ENCODE data around the gene RABL3. TPM values are rescaled to one million over a fixed set of nuclear protein-coding genes. Genes with fewer than 3 reads are reported as not detected.
A peak's percentile ranks its signal among the peaks of the same experiment; 100 is the strongest.
"Not testable (repeated sequence)": the region's sequence is repeated elsewhere in the genome, so short reads cannot be mapped to it uniquely, and the experiment has no call there.

RABL3 gene
- total RNA-seq, 1 donor from 2014 or later, result 14.6 TPM

- DNase-seq (ENCODE audit: low read depth, low spot score), result no peak
Observed at GRCh38 chr3:120745466-120745865, 3.1 kb upstream of the RABL3 start.

GRCh38 chr3:120743556-120744195 lies 1.4 kb upstream of the RABL3 start:
- no peak for DNase-seq (ENCODE audit: low read depth, low spot score)

GRCh38 chr3:120742849-120743365 lies 591 bp upstream of the RABL3 start:
- no peak for DNase-seq (ENCODE audit: low read depth, low spot score)

GRCh38 chr3:120741837-120742197 lies 499 bp downstream of the RABL3 start:
- DNase-seq (ENCODE audit: low read depth, low spot score), result no peak

GRCh38 chr3:120741320-120741719 lies 996 bp downstream of the RABL3 start:
- no peak for DNase-seq (ENCODE audit: low read depth, low spot score)

GRCh38 chr3:120738006-120738405 lies 4.3 kb downstream of the RABL3 start:
- not testable (repeated sequence) for DNase-seq (ENCODE audit: low read depth, low spot score)

- no peak for DNase-seq (ENCODE audit: low read depth, low spot score)
Observed at GRCh38 chr3:120730576-120731542, 11.5 kb downstream of the RABL3 start.

- DNase-seq (ENCODE audit: low read depth, low spot score), result no peak
Observed at GRCh38 chr3:120726791-120727190, 15.5 kb downstream of the RABL3 start.

- not testable (repeated sequence) for DNase-seq (ENCODE audit: low read depth, low spot score)
Observed at GRCh38 chr3:120719167-120719834, 23.0 kb downstream of the RABL3 start.

- DNase-seq (ENCODE audit: low read depth, low spot score), result no peak
Observed at GRCh38 chr3:120713262-120713661, 29.1 kb downstream of the RABL3 start.

GRCh38 chr3:120710369-120710768 lies 31.9 kb downstream of the RABL3 start:
- no peak for DNase-seq (ENCODE audit: low read depth, low spot score)

GRCh38 chr3:120708408-120708807 lies 33.9 kb downstream of the RABL3 start:
- no peak for DNase-seq (ENCODE audit: low read depth, low spot score)

GRCh38 chr3:120706950-120707349 lies 35.4 kb downstream of the RABL3 start:
- DNase-seq (ENCODE audit: low read depth, low spot score), result no peak

GRCh38 chr3:120705884-120706582 lies 36.3 kb downstream of the RABL3 start:
- no peak for DNase-seq (ENCODE audit: low read depth, low spot score)

- DNase-seq (ENCODE audit: low read depth, low spot score), result no peak
Observed at GRCh38 chr3:120699333-120699732, 43.0 kb downstream of the RABL3 start.

- DNase-seq (ENCODE audit: low read depth, low spot score), result peak; percentile 39
Observed at GRCh38 chr3:120693439-120694171, 48.7 kb downstream of the RABL3 start.

- DNase-seq (ENCODE audit: low read depth, low spot score), result no peak
Observed at GRCh38 chr3:120689395-120689794, 52.9 kb downstream of the RABL3 start.

GRCh38 chr3:120688121-120688520 lies 54.2 kb downstream of the RABL3 start:
- DNase-seq (ENCODE audit: low read depth, low spot score), result no peak

- no peak for DNase-seq (ENCODE audit: low read depth, low spot score)
Observed at GRCh38 chr3:120685411-120685810, 56.9 kb downstream of the RABL3 start.

GRCh38 chr3:120684896-120685295 lies 57.4 kb downstream of the RABL3 start:
- DNase-seq (ENCODE audit: low read depth, low spot score), result no peak
